Left ventricle myocardium inferior (tissue), 1 donor: Measurements from ENCODE around the gene ZSWIM5. TPM values are rescaled to one million over a fixed set of nuclear protein-coding genes. Genes with fewer than 3 reads are reported as not detected.

Experiments
- DNase-seq: peaks from one replicate; pipeline ENCODE4 v3.0.0-alpha.2; 2020
- H3K27ac ChIP-seq: fragments of 200-600 bp; replicated peaks from 2 replicates; pipeline ENCODE4 v1.8.0; 2021
- H3K27me3 ChIP-seq: fragments of 200-600 bp; 2 replicates; pipeline ENCODE4 v1.8.0; 2021; ENCODE audit warnings: low read depth
- H3K36me3 ChIP-seq: fragments of 200-600 bp; 2 replicates; pipeline ENCODE4 v1.8.0; 2021
- H3K4me1 ChIP-seq: fragments of 200-600 bp; 2 replicates; pipeline ENCODE4 v1.8.0; 2021
- H3K4me3 ChIP-seq: fragments of 200-600 bp; 2 replicates; pipeline ENCODE4 v1.8.0; 2021; ENCODE audit warnings: mild to moderate bottlenecking, moderate library complexity
- H3K9me3 ChIP-seq: fragments of 200-600 bp; replicated peaks from 2 replicates; pipeline ENCODE4 v1.8.0; 2021
- CTCF ChIP-seq: fragments of 200-600 bp; IDR thresholded peaks from 2 replicates; pipeline ENCODE4 v1.8.0; 2021; ENCODE audit warnings: antibody characterized with exemption, mild to moderate bottlenecking, borderline replicate concordance
- intact Hi-C: fragments of 100-400 bp; cut with micrococcal nuclease; formaldehyde crosslinking; loops from one replicate; pipeline ENCODE4 v1.11.0; 2022
- total RNA-seq: library from RNA; stranded (reverse); fragmentation: NEBNext Ultra II Directional; extraction: Animal tissue kit (Norgen Biotek cat#: 25700); gene quantifications from one replicate; pipeline ENCODE4 v1.2.1, GENCODE V29; 2021
- donor health status: DM: no; HTN: yes; CAD: no; lungs with severe emphysema.

Gene ZSWIM5
- total RNA-seq, 1 donor from 2014 or later, result 0.93 TPM

- Histone ChIP-seq H3K4me1 (peaks cover 60% of the 10 kb centered on the region), H3K9me3 (no peaks in the 10 kb centered on the region)
- peak; percentile 16 for TF ChIP-seq CTCF
These were observed 195.3 kb downstream of the ZSWIM5 start, which contains the start of gene HECTD3 for GRCh38 chr1:45010855-45011811. Gene HECTD3, minus strand, starts transcription at chr1:45011324. Its CDS starts 67 bp downstream, at chr1:45011257.

DNA sequence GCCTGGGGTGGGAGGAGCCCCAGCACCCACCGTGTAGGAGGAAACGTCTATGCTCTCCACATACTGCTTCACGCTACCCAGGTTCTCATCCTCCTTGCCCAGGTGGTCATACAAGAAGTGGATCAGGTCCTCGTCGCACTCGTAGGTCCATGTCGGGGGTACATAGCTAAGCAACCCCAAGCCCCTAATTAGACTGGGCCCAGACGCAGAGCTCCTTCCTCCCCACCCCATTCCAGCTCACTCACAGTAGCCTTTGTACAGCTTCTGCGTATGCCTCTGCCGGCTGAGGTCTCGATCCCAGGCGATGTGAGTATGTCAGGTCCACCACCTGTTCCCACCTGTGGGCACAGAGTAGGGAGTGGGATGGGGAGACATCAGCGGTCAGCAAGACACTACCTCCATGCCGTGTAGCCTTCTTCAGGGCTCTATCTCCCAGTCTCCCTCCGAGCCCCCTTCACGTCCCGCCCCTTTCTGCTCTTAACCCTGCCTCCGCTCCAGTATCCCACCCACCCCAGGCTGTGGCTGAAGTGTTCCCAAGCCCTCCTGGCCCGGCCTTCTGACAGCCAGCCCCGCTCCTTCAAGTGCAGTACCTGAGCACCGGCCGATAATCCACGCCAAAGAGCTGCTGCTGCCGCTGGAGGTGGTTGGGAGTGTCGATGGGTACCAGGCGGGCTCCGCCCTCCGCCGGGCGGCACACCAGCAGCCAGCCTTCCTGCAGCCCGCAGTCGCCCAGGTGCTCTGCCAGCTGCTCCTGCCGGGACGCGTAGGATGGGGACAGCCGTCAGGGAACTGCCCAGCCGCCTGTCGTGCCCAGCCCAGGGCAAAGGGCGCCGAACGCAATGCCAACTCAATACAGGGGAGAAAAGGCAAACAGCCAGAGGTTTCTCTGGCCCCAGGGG lies 196.2 kb downstream of the ZSWIM5 start:
- no peak for TF ChIP-seq CTCF
- H3K27ac ChIP-seq, result peak overlapping the region; percentile 91
- H3K36me3 ChIP-seq, result peaks cover 53% of the 10 kb centered on the region
- DNase-seq, result peak; percentile 31
- no peaks in the 10 kb centered on the region for H3K27me3 ChIP-seq
- H3K4me3 ChIP-seq, result peak overlapping the region; percentile 100
- peaks cover 60% of the 10 kb centered on the region for H3K4me1 ChIP-seq
- intact Hi-C loops, result loop anchor here (10.0 kb wide), 1 partner anchor 485 kb away; the partner anchor contains the start of gene TESK2
- H3K9me3 ChIP-seq, result no peaks in the 10 kb centered on the region

More at GRCh38 chr1:45010855-45011811, 195.3 kb downstream of the ZSWIM5 start, which contains the start of gene HECTD3:
- Histone ChIP-seq H3K27me3 (no peaks in the 10 kb centered on the region), H3K27ac (peak within 1 kb of the TSS; percentile 91), H3K4me3 (peak within 1 kb of the TSS; percentile 100), H3K36me3 (peaks cover 48% of the 10 kb centered on the region)
- intact Hi-C loops, result loop anchor here (10.0 kb wide), 1 partner anchor 484 kb away; the partner anchor contains the start of gene TESK2
- peak; percentile 85 for DNase-seq

DNA sequence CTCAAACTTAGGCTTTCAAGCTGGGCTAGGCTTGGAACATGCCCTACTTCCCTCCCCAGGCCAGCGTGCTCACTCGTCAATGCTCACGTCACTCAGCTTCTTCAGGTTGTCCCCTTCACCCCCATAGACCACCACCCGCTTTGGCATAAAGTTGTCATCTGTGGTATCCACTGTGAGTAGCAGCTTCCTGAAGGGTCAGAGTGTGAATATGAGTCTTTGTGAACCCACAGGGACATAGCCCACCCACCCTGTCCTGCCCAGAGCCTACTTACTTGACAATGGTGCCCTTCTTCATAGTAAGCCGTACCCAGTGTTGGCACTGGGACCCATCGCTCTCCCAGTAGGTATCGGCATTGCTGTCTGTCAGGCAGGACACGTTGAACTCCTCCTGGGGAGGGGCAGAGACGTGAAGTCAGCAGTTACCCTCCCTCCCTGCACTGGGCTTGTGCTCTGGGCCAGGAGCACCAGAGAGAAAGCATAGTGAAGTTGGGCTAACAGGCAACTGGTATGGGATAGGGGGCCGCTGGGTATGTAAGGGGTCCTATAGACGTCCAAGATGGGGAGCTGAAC lies 197.0 kb downstream of the ZSWIM5 start:
- DNase-seq, result no peak
- Histone ChIP-seq H3K27me3 (no peaks in the 10 kb centered on the region), H3K4me3 (peak overlapping the region; percentile 100), H3K27ac (no peak overlapping the region), H3K36me3 (peaks cover 56% of the 10 kb centered on the region), H3K4me1 (peaks cover 55% of the 10 kb centered on the region), H3K9me3 (no peaks in the 10 kb centered on the region)
- no peak for TF ChIP-seq CTCF
- intact Hi-C loops, result no loop called here

DNA sequence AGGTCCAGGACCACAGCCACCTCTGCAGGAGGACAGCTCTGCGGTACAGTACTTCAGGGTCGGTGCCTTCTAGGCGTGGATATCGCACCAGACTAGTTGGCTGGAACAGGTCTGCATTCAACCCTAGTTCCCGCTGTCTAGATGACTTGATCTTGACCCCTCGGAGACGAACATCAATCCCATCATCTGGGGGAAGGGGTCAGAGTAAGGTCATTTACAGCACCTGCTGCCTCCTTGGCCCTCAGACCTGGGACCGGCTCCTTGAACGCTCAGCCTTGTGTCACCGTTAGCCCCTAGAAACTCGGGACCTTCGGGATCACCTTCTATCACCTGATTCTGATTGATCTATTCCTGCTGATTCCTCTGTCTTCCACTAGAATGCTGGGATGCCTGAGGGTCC lies 197.9 kb downstream of the ZSWIM5 start:
- intact Hi-C loops, result no loop called here
- Histone ChIP-seq H3K27ac (no peak overlapping the region), H3K36me3 (peaks cover 63% of the 10 kb centered on the region), H3K9me3 (no peaks in the 10 kb centered on the region), H3K27me3 (no peaks in the 10 kb centered on the region), H3K4me3 (no peak overlapping the region), H3K4me1 (peaks cover 46% of the 10 kb centered on the region)
- no peak for TF ChIP-seq CTCF
- DNase-seq, result no peak

DNA sequence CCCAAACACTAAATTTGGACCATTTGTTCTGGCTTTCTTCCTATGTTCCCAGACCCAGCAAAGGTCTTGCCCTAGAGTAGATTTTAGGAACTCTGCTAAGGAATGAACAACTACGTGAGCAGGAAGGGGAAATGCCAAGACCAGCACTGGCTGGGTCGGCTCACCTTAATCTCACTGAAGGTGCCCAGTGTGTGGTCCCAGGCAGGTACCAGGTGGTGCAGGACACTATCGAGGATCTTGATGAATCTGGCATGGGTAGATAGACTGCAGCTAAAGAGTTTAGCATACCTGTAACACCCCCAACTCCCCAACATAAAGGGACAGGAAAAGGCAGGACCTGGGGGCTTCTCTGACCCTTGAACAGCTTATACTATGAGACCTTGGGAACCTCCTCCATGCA lies 198.3 kb downstream of the ZSWIM5 start:
- Histone ChIP-seq H3K27ac (no peak overlapping the region), H3K4me3 (no peak overlapping the region), H3K9me3 (no peaks in the 10 kb centered on the region), H3K27me3 (no peaks in the 10 kb centered on the region), H3K36me3 (peaks cover 67% of the 10 kb centered on the region), H3K4me1 (peaks cover 42% of the 10 kb centered on the region)
- intact Hi-C loops, result no loop called here
- no peak for DNase-seq
- TF ChIP-seq CTCF, result no peak
